ENCODE data around the gene CST9. TPM values are rescaled to one million over a fixed set of nuclear protein-coding genes. Genes with fewer than 3 reads are reported as not detected.

CST9 gene
- total RNA-seq, 1 donor from 2014 or later = not detected

GRCh38 chr20:23564927-23565326 lies 40.8 kb downstream of the CST9 start:
- Mint-ChIP-seq H3K36me3 (ENCODE audit: low read depth) (no peaks in the 10 kb centered on the region), H3K27ac (no peak overlapping the region), H3K27me3 (ENCODE audit: low read depth) (peaks cover 1% of the 10 kb centered on the region), H3K4me3 (ENCODE audit: low read depth) (no peak overlapping the region), H3K4me1 (ENCODE audit: low read depth) (no peaks in the 10 kb centered on the region), H3K9me3 (no peaks in the 10 kb centered on the region)
- DNase-seq (ENCODE audit: low spot score) = no peak
- intact Hi-C loops (cut with micrococcal nuclease) = no loop called here

- Mint-ChIP-seq H3K36me3 (ENCODE audit: low read depth) (no peaks in the 10 kb centered on the region), H3K4me3 (ENCODE audit: low read depth) (no peak overlapping the region), H3K9me3 (no peaks in the 10 kb centered on the region), H3K4me1 (ENCODE audit: low read depth) (no peaks in the 10 kb centered on the region), H3K27me3 (ENCODE audit: low read depth) (peaks cover 1% of the 10 kb centered on the region), H3K27ac (no peak overlapping the region)
- intact Hi-C loops (cut with micrococcal nuclease) = no loop called here
- DNase-seq (ENCODE audit: low spot score) = no peak
These were observed 42.9 kb downstream of the CST9 start for GRCh38 chr20:23562721-23563342.

GRCh38 chr20:23554401-23554800 lies 51.3 kb downstream of the CST9 start:
- no peaks in the 10 kb centered on the region for H3K27me3 Mint-ChIP-seq (ENCODE audit: low read depth)
- H3K4me3 Mint-ChIP-seq (ENCODE audit: low read depth) = no peak overlapping the region
- H3K36me3 Mint-ChIP-seq (ENCODE audit: low read depth) = no peaks in the 10 kb centered on the region
- intact Hi-C loops (cut with micrococcal nuclease) = no loop called here
- no peaks in the 10 kb centered on the region for H3K4me1 Mint-ChIP-seq (ENCODE audit: low read depth)
- H3K27ac Mint-ChIP-seq = no peak overlapping the region
- no peaks in the 10 kb centered on the region for H3K9me3 Mint-ChIP-seq
- DNase-seq (ENCODE audit: low spot score) = no peak

Other genes starting within 250 kb of the CST9 start
- 9.6 and 13.2 TPM in 2 replicates for gene GZF1, start 243.7 kb downstream of the CST9 start, total RNA-seq
- 13.8 and 14.0 TPM in 2 replicates for gene NAPB, start 184.4 kb downstream of the CST9 start, total RNA-seq
- gene CSTL1, start 166.2 kb downstream of the CST9 start, total RNA-seq = not detected in 2 replicates
- gene CST11, start 153.0 kb downstream of the CST9 start, total RNA-seq = not detected in 2 replicates
- gene CST8, start 114.8 kb downstream of the CST9 start, total RNA-seq = not detected in 2 replicates
- not detected in 2 replicates for gene CST9L, start 37.4 kb downstream of the CST9 start, total RNA-seq
- 0.82 and 1.5 TPM in 2 replicates for gene CST3, start 32.0 kb upstream of the CST9 start, total RNA-seq
- gene CST4, start 83.1 kb upstream of the CST9 start, total RNA-seq = not detected in 2 replicates
- not detected in 2 replicates for gene CST1, start 145.0 kb upstream of the CST9 start, total RNA-seq
- not detected in 2 replicates for gene CST2, start 220.8 kb upstream of the CST9 start, total RNA-seq

Data from activated T-helper 2 cell treated with anti-CD3 and anti-CD28 coated beads, Interferon-gamma antibody, Interleukin-2, Interleukin-4, amounts not matched to agents 10 μg/mL and 5 μg/mL and 100 μg/mL, durations not matched to agents 14 hours and 24 hours and 36 hours (primary cell).